Cerebellar cortex (tissue), 1 donor: ENCODE measurements around the gene AFF4.
"Not testable (repeated sequence)": the region's sequence is repeated elsewhere in the genome, so short reads cannot be mapped to it uniquely, and the experiment has no call there.

Experiments used
- DNase-seq: peaks from one replicate; pipeline ENCODE4 v3.0.0-alpha.2; 2015; ENCODE audit warnings: low spot score

AFF4 gene

GRCh38 chr5:132854992-132855391 lies 108.4 kb downstream of the AFF4 start:
- not testable (repeated sequence) for DNase-seq

DNA sequence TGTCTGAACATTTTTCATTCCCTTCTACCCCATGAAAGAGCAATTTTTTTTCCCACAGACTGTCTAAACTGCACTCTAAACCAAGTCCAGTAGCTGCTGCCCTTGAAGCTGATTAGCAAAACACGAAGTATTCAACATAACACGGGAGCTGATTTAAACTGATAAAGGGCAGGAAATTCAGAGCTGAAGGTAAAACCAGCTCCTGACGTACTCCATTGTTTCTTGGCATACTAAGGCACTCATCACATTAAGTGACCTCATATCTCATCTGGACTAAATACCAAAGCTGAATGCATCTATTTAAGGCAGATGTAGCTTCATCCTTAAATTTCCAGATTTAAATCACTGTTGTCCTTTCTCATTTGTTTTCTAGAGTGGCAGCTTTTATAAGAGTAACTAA lies 109.1 kb downstream of the AFF4 start:
- no peak for DNase-seq

- no peak for DNase-seq
Measured at GRCh38 chr5:132853790-132854189, 109.6 kb downstream of the AFF4 start.

DNA sequence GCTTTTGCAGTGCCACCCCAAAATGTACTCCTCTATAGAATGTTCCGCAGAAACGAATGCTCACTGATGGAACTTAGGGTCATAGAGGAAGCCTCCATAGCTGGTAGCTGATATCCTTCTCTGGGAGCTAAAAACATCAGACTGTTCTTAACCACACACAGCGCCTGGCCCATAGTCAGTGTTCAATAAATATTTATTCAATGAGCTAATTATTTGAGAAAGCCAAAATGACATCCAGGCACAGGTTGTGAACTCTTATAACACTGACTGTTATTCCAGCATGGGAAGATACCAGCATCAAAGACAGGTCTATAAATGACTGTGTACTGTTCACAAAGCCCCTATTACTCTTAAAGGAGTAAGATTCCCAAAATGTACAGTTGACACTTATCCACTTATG lies 110.1 kb downstream of the AFF4 start:
- no peak for DNase-seq

GRCh38 chr5:132850066-132850465 lies 113.4 kb downstream of the AFF4 start:
- DNase-seq = no peak

- no peak for DNase-seq
Measured at GRCh38 chr5:132849347-132849746, 114.1 kb downstream of the AFF4 start.

GRCh38 chr5:132848270-132848669 lies 115.2 kb downstream of the AFF4 start:
- DNase-seq = no peak

GRCh38 chr5:132841305-132841704 lies 122.1 kb downstream of the AFF4 start:
- no peak for DNase-seq

- no peak for DNase-seq
Measured at GRCh38 chr5:132840896-132841295, 122.5 kb downstream of the AFF4 start.

DNA sequence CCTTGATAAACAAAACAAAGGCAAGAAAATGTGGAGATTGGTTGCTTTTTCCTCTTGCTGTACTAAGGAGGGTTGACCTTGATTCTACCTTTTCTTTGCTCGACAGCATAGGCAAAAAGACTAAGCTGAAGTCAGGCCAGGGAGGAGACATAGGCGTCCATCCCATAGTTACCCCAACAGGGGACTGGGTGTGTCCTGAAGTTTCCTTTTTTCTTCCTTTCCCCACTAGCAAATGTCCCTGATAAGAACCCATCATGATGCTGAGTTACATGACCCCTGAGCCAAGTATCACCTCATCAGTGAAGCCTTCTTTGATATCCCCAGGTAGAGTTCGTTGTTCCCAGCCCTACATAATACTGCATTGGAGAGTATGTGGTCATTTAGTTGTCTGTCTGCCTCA lies 123.1 kb downstream of the AFF4 start:
- no peak for DNase-seq

DNA sequence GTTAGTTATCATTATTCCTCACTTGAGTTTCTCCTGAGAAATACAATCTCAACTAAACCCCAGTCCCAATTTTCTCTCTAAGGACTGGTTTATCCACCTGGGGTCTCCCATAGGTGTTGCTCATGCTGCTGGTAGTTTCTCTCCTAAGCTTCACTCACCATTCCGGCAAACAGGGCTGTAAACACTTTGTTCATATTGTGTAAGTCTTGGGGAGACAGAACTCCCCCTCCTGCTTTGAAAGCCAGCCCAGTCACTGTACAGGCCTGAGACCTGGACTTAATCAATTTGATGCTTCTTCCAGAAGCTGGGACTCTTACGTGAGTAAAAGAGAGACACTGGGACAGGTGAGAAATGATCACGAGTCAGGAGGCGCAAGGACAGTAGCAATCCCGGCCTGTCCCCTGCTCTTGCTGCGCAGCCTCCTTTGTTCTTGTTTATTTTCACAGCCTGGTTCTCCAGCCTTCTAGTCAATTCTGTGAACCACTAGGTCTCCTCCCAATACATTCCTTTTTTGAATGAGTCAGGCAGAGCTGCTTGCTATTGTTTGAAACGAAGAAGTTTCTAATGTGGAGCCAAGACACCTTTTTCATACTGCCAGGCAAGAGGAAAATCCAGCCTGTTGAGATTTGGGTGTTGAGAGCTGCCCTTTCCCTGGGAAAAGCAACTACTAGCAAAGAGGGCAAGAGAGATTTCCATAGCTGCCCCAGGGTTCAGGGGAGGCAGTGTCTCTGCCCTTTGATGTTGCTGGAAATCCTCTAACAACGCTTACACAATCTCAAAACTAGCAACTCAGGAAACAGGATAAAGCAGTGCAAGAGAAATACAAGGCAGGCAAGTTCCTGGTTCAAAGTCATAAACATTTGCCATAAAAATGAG lies 123.8 kb downstream of the AFF4 start:
- no peak for DNase-seq

GRCh38 chr5:132838516-132839282 lies 124.7 kb downstream of the AFF4 start:
- peak; percentile 64 for DNase-seq

DNA sequence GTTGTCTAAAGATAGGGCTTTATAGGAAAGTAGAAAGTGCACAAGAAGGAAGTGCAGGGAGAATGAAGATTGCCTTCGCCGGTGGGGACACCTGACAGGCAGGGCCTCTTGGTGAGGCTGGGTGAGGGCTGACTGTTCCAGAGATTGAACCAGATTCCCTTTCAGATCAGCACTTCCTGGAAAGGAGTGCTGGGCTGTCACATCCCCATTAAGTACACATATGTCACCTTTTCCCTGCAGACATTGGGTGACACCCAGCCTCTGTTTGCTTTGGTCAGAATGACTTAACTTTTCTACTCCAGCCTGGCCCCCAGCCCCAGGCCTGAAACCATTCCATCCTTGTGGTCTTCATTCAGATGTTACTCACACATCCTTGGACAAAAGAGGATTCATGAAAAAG lies 125.6 kb downstream of the AFF4 start:
- peak; percentile 29 for DNase-seq

GRCh38 chr5:132836852-132837251 lies 126.6 kb downstream of the AFF4 start:
- no peak for DNase-seq

- no peak for DNase-seq
Measured at GRCh38 chr5:132834057-132834456, 129.4 kb downstream of the AFF4 start.

DNA sequence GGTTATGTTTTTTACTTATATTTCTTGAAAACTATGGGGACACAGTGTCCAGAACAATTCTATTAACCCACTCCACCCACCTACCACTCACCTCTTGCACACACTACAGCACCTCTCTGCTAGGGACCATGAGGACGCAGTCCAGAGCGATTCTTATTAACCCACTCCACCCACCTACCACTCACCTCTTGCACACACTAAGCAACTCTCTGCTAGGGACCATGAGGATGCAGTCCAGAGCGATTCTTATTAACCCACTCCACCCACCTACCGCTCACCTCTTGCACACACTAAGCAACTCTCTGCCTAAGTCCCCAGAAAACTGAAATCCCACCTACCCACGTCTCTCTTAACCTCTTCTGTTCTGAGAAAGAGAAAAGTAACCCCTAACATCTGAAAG lies 130.8 kb downstream of the AFF4 start:
- DNase-seq = no peak

GRCh38 chr5:132831095-132831860 lies 132.2 kb downstream of the AFF4 start:
- DNase-seq = no peak

GRCh38 chr5:132830436-132831094 lies 132.9 kb downstream of the AFF4 start, which contains the start of gene SHROOM1:
TSS of gene SHROOM1 (minus strand) at chr5:132830647. CDS start at chr5:132826140, 4,507 bp downstream.
- DNase-seq = peak; percentile 50

- DNase-seq = peak; percentile 63
Measured at GRCh38 chr5:132829742-132830435, 133.5 kb downstream of the AFF4 start.

GRCh38 chr5:132828846-132829494 lies 134.5 kb downstream of the AFF4 start:
- peak; percentile 33 for DNase-seq
